HG03045 (cell line): ENCODE data around the gene MAP3K20.
"Not testable (repeated sequence)": the region's sequence is repeated elsewhere in the genome, so short reads cannot be mapped to it uniquely, and the experiment has no call there.

Experiments used
- ATAC-seq: cut with Tn5 transposase; IDR thresholded peaks from one replicate; pipeline ENCODE4 v1.9.1; 2021; ENCODE audit warnings: mild to moderate bottlenecking, moderate library complexity; ENCODE audit not compliant: unreplicated experiment

The MAP3K20 gene

DNA sequence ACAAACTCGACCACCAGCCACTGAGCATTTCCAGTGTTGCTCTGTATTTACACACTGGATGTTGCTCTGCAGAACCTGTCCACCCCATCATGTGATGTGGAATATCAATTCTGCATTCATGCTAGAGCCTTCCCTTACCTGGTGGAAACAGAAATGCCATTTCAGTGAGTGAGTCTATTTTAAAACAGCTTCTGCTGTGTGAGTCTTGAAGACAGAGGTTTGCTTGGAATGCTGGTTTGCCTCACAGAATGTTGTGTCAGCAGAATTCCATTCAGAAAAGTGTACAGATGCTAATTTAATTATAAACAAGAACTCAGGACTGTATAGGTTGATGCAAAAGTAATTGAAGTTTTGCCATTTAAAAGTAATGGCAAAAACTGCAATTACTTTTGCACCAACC, 118.3 kb downstream of the MAP3K20 start:
- ATAC-seq: no peak

DNA sequence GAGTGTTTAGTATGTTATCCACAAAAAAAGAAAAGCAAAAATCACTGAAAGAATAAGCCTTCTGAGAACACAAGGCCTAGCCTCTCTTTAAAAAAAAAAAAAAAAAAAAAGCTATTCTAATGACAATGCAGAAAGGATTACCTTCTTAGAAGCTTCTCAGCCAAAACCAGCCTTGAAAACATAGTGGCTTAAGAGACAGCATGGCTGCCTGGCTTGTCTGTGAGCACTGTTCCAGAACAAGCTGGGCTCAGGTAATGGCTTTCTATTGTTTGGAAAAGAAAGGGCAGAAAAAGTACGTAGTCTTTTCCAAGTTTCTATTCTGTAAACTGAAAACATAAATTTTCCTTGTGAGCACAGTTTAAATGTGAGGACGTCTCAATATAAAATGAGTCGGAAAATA, 119.5 kb downstream of the MAP3K20 start:
- no peak for ATAC-seq

DNA sequence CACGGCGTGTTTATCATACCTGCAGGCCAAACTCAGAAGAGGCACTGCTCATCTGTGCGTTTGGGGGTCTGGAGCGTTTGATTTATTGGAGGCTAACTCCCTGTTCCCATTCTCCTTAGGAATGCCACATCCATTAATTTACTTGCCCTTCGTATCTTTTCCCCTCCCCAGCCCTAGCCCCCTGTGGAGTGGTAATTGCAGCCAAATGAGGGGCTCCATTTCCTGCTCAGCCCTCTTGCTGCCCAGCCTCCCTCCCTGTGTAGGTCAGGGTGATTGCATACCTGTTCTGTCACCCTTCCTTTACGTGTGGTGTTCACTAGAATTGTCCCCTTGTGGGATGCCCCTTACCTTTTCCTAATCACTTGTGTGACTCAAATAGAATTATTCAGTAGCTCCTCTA, 120.4 kb downstream of the MAP3K20 start:
- ATAC-seq: no peak

DNA sequence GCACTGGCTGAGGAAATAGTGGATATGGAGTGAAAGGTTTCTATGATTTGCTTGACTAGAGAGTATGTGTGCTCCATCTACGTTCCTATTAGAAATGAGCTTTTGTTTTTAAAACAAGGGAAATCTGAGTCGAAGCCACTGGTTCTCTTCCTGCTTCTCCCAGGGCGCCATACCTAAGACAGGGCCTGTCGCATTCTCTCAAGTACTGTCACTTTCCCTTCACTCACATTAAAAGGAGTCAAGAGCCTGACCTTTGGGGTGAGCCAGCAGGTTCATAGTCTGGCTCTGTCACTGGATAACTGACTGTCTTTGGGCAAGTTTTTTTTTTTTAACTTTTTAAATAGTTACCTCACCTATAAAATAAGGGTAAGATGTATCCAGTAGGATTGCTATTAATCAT, 121.0 kb downstream of the MAP3K20 start:
- ATAC-seq: no peak

DNA sequence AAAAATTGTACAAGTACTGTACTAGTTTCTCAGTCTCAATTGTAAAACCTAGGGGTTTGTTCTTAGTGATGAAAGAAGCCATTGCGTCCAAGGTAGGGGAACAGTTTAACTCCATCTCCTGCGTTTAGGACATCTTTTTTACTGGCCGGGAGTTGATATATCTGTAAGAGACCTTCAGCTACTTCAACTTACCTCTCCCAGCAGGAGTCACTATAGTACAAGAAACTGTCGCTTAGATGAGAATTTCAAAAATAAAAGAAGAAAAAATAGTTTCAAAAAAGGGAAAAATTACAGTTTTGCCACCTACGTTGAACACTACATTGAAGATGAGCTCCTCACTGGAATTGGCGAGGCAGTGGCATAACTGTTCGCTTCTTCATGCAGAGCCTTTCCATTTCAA, 122.7 kb downstream of the MAP3K20 start:
- no peak for ATAC-seq

DNA sequence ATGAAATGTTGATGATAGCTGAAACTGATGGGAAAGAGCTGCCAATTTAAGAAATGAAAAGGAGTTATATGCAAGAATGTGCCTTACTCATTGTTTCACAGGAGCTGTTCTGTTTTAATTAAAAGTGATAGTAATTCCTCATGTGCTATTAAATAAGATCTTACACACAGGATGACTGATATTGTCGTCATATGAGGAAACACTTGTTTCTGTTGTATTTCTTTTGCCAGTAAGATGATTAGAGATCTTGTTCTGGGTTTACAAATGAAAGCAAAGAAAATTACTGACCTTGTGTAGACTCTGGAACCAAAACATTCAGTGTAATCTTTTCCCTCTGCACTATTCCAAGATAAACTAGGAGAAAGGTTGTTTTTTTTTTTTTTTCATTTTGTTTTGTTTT, 123.6 kb downstream of the MAP3K20 start:
- no peak for ATAC-seq

DNA sequence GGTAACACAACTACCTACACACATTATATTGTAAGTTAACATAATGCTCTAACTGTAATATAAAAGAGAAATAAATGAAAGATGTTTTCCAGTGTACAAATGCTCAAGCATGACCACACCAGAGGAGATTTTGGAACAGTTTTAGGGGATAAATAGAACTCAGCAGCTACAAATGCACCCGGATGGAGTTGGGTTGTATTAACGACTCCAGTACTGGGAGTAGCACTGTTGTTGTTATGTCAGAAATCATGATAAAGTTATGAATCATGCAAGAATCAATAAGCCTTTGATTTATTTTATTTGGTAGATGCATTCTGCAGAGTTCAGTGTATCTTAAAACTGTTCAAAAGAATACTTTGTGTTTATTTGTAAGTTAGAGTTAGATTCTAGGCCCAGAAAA, 126.9 kb downstream of the MAP3K20 start:
- ATAC-seq: no peak

DNA sequence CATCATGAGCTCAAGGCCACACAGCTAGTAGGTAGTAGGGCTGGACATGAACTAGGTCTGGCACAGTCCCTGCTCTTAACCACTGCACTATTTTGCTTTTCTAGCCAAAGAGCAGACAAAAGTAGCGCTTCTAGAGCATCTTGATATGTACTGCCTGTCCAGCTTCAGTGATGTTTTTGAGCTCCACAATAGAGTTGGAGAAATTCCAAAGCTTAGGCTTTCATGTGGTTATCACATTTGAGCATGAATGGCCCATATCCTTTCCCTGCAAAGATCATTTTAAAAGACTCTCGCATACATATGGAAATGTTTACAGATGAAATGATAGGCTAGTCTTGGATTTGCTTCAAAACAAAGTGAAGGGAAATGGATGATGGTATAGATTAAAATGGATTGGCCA, 128.7 kb downstream of the MAP3K20 start:
- ATAC-seq: no peak

DNA sequence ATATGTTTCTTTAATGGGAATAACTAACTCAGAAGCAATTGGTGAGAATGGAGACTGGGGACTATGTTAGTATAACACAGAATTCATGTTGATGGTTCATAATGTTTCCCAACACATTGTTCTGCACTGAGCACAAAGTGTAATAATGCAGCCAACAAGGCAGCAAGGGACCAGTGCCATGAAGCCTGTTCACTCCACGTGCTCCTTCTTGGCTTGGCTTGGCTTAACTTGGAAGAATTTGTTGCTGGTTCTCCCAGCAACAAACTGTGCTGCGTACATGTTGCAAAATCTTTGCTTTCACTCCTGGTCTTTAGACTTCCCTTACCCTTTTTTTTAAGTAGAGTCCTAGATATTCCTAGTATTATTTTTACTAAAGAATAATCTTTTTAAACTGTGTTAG, 129.7 kb downstream of the MAP3K20 start:
- no peak for ATAC-seq

DNA sequence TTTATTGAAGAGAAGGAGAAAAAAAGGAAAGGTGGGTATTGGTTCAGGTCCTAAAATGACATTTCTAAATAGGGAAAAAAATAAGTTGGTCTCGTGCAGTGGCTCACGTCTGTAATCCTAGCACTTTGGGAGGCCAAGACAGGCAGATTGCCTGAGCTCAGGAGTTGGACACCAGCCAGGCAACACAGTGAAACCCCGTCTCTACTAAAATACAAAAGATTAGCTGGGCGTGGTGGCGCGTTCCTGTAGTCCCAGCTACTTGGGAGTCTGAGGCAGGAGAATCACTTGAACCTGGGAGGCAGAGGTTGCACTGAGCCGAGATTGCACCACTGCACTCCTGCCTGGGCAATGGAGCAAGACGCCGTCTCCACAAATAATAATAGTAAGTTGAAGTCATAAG, 131.5 kb downstream of the MAP3K20 start:
- not testable (repeated sequence) for ATAC-seq

DNA sequence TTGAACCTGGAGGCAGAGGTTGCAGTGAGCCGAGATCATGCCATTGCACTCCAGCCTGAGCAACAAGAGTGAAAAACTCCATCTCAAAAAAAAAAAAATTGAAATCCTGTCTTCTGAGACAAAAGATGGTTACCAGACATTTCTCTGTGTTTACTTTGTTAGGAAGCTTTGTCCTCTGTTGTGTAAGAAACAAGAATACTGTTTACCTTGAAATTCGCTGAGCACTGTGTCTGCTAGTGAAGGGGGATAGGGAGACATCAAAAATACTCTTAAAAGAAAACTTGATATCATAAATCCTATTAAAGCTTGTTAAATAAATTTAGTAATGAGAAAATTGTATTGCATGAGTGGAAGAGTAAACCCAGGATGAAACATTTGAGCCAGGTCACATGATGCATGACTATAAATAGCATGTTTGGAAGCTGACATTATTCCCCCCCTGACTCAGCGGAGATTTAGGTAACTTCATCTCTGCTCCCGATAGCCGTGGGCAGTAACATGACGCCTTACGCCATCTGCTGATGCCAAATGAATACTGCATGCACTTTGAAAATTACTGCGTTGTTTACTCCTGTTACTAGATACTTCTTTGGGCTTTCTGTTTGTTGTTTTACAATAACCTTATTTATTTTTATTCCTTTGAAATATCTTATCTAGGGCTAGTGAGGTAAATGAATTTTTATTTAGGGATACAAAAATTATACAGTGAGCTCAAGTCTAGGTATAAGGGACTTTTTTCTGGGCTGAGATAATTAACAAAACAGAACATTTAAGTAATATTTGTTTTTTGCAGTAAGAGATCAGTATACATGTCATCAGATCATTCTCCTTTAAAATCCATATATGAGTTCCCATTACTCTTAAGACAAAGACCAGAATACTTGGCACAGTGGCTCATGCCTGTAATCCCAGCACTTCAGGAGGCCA, 134.9 kb downstream of the MAP3K20 start:
- ATAC-seq: no peak

DNA sequence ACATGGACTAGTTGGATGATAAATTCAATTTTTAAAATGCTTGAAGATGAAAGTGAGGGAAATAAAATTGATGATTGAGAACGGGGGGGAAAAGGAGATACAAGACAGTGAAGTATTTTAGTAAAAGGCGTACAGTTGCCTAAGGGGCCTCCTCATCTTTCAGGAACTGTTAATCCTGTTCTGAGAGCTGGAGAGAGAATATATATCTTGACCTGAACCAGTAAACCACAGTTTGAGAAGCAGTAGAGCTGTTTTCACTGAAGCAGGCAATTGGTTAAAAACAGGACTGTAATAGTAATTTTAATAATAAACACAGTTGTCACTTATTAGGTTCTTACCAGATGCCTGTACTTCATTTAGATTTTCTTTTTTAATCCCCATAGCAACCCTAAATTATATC, 137.5 kb downstream of the MAP3K20 start:
- ATAC-seq: no peak

DNA sequence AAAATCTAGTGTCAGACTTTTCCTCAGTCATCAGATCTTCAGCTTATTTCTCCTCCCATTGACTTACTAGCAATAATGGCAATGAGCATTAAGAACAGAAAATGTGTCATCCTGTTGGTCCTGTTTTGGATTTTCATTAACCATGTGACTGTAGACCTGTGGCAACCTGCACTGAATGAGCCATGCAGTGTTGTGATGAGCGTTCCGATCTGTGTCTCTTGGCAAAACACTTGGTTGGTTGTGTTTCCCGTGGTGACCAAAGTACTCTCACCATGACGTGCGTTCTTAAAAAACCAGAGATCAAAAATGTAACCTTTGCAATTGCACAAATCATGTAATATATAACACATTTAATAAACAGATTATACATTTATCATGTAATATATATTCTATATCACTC, 138.6 kb downstream of the MAP3K20 start:
- ATAC-seq: no peak

DNA sequence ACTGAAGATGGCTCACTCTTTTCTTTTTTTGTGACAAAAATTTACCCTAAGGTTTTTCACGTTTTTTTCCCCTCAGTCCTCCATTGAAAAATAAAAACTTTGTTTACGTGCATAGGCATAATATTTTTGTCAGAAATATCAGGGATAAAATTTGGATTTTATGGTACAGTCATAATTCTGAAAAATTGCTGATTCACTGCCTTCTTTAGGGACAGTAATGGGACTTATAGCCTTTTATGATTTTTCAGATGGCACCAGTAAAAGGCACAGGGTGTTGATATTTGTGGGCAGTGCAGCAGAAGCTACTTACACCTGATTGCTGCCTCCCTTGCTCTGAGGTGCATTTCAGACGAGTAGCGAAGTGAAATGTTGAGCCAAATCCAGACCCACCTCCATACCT, 139.7 kb downstream of the MAP3K20 start:
- ATAC-seq: no peak

DNA sequence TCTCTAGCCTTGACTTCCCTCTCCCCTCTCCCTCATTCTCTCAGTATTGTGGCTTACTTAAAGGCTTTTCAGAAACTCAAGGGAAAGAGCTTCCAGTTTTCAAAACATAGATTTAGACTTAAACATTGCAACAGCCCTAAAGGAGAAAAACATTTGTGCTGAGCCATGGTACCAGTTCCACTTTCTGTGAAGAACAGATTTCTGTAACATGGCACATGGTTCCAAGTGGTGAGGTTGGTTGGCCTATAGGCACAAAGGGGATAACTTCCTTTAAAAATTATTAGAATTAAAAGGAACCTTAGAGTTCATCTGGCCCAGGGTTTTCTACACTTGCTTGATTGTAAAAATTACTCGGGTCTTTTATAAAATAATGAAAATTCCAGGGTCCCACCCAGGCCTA, 140.4 kb downstream of the MAP3K20 start:
- no peak for ATAC-seq

DNA sequence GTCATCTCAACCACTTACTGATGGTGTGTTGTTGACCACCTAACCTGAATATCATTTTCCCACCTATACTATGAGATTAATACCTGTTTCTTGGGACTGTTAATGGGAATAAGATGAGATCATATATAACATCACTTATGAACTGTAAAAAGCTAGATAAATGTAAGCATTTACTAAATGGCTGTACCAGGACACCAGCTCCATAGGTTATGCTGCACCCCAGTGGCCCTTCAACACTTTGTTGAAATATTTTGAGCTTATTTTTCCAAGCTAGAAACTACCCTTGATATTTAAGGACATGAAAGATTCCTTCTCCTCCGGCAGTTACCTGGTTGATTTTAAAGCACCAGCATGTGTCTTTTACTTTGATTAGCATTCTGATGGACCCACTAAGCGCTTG, 141.0 kb downstream of the MAP3K20 start:
- ATAC-seq: no peak

DNA sequence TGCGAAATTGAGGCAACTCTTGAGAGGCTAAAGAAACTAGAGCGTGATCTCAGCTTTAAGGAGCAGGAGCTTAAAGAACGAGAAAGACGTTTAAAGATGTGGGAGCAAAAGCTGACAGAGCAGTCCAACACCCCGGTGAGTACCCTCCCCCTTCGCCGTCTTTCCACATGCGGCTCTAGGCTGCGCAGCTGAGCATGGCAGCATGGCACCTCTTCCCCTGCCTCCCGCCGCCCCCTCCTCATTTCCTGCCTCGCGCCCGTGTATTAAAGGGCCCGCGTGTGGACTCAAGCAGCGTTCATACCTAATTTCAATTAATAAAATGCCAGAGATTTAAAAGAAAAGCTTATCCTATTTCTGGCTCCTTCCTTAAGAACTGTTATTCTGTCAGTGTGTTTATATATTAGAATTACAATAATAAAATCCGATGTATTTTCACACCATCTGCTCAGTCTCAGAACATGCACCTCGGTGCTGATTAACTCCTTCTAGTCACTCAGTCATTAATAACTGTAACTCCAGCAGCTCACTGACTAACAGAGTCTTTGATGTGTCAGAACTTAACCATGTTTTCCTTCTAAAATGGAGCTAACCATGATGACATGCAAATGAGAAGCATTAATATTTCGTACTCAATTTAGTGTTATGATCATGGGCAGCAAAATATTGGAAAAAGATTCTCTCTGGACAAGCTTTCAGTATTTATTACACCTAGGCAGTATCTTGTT, 141.6 kb downstream of the MAP3K20 start:
- ATAC-seq: no peak

DNA sequence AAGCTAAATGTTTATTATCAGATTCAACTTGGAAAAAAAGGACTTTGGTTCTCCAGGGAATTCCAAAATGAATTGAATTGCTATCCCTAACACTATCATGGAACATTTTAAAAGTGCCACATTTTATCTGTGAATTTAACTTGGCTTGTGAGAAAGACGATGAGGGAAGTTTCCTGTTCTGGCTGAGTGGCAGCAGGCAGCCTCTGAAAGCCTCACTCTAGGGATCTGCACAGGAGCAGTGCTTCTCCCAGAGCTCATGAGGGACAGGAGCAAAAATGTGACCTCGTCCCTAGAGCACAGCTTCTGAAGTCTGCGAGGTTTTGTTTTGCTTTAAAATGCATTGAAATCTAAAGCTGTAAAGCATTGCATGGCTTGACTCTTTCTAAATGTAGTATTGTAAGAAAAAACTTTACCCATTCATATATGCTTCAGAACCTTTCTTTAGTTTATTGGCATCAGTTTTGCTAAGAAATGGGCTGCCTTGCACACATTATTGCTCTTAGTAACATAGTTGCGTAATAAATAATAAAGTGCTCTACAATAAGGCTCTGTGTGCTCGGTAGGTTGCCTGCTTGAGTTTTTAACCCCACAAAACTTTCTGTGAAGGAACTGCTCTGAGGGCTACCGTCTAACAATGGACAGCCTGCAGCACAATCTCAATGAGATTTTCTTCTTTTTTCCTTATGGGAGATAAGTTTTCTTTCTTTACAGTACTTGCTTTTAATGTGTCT, 142.8 kb downstream of the MAP3K20 start:
- ATAC-seq: no peak

DNA sequence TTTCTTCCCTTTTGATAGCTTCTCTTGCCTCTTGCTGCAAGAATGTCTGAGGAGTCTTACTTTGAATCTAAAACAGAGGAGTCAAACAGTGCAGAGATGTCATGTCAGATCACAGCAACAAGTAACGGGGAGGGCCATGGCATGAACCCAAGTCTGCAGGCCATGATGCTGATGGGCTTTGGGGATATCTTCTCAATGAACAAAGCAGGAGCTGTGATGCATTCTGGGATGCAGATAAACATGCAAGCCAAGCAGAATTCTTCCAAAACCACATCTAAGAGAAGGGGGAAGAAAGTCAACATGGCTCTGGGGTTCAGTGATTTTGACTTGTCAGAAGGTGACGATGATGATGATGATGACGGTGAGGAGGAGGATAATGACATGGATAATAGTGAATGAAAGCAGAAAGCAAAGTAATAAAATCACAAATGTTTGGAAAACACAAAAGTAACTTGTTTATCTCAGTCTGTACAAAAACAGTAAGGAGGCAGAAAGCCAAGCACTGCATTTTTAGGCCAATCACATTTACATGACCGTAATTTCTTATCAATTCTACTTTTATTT, 145.6 kb downstream of the MAP3K20 start:
- no peak for ATAC-seq

DNA sequence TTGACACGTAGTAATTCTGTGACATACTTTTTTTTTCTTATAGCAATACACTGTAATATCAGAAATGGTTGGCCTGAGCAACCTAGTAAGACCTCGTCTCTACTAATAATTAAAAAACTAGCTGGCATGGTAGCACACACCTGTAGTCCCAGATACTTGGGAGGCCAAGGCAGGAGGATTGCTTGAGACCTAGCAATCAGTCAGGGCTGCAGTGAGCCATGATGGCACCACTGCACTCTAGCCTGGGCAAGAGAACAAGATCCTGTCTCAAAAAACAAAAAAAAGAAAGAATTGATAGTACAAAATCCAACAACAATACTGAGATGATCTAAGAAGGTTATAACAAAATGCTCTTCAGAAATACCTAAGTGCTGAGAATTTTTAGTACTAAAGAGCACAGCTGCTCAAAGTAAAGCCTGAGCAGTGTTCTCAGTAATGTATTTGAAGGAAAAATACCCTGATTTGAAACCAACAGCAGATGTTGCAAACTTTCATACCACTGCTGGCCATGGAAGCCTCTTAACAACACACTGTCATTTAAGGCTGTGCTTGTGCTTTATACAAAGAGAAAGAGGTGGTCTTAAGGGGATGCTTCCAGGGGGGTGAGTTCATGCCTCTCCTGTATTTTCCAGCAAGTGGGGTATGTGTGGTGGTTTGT, 146.4 kb downstream of the MAP3K20 start:
- ATAC-seq: peak; percentile 72

DNA sequence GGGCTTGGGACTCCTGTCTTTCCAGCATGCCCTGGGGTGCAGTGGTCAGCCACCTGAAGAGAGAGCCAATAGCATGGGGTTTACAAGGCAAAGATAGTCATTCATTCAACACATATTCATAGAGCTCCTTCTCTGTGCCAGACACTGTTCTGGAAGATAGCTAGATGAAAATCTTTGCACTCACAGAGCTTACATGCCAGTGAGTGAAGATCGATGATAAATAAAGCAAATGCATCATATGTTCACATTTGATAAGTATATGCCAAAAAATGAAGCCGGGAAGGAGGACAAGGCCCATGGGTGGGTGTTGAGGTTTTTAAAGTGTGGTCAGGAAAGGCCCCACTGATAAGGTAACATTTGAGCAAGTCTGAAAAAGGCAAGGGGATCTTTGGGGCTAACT, 148.2 kb downstream of the MAP3K20 start:
- ATAC-seq: no peak
